ENCODE data around the gene CDH13. TPM values are rescaled to one million over a fixed set of nuclear protein-coding genes. Genes with fewer than 3 reads are reported as not detected.

Gene CDH13
- total and polyA plus RNA-seq, 2 of the 8 experiments (the other 6 are each of a cell fraction or from before 2014, with no cell fraction given), result 2.3 to 2.4 TPM

- TF ChIP-seq CHD7 (IDR thresholded peaks at IDR 0.05; ENCODE audit: insufficient replicate concordance, low read length), result no peak
- TF ChIP-seq JUN (IDR thresholded peaks at IDR 0.05; ENCODE audit: low read depth, low read length), result no peak
- no peak for TF ChIP-seq CREB1 (IDR thresholded peaks at IDR 0.05)
- TF ChIP-seq EZH2 (IDR thresholded peaks at IDR 0.05; ENCODE audit: low read depth, low read length, severe bottlenecking), result no peak
- no peak for TF ChIP-seq POLR2A (IDR thresholded peaks at IDR 0.05; ENCODE audit: control extremely low read depth in 1 of 2, low read depth in 2 of 2, low read length in 2 of 2)
- TF ChIP-seq NRF1 (IDR thresholded peaks at IDR 0.05; ENCODE audit: low read depth, low read length), result no peak
- no peak for TF ChIP-seq TEAD4 (IDR thresholded peaks at IDR 0.05; ENCODE audit: low read depth, low read length)
- TF ChIP-seq CEBPB (IDR thresholded peaks at IDR 0.05; ENCODE audit: low read depth, low read length), result no peak
- no peak for TF ChIP-seq CTCF (IDR thresholded peaks at IDR 0.05; ENCODE audit: control extremely low read depth in 1 of 3, insufficient read depth in 1 of 3, low read depth in 1 of 3, low read length in 3 of 3)
- no peak for TF ChIP-seq CHD2 (IDR thresholded peaks at IDR 0.05; ENCODE audit: low read length)
- TF ChIP-seq JUND (IDR thresholded peaks at IDR 0.05; ENCODE audit: low read length), result no peak
Observed at GRCh38 chr16:82630688-82631087, 3.9 kb downstream of the CDH13 start (continued).
